NCI-H2171 (cell line): Measurements from ENCODE around the gene CFTR.

Experiments
- DNase-seq: peaks from one replicate; lab custom pipeline; 2025; lab: John Stamatoyannopoulos, UW

Gene CFTR

DNA sequence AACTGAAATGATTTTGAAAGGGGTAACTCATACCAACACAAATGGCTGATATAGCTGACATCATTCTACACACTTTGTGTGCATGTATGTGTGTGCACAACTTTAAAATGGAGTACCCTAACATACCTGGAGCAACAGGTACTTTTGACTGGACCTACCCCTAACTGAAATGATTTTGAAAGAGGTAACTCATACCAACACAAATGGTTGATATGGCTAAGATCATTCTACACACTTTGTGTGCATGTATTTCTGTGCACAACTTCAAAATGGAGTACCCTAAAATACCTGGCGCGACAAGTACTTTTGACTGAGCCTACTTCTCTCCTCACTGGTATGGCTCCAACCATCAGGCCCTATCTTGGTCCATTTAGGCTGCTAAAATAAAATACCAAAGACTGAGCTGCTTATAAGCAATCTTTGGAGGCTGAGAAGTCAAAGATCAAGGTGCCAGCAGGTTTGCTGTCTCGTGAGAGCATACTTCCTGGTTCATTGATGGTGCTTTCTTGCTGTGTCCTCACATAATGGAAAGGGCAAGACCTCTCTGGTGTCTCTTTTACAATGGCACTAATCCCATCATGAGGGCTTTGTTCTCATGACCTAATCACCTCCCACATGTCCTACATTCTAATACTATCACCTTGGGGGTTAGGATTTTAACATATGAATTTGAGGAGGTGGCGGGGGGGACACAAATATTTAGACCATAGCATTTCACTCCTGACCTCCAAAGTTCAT is 173.3 kb downstream of the CFTR start:
- no peak for DNase-seq

DNA sequence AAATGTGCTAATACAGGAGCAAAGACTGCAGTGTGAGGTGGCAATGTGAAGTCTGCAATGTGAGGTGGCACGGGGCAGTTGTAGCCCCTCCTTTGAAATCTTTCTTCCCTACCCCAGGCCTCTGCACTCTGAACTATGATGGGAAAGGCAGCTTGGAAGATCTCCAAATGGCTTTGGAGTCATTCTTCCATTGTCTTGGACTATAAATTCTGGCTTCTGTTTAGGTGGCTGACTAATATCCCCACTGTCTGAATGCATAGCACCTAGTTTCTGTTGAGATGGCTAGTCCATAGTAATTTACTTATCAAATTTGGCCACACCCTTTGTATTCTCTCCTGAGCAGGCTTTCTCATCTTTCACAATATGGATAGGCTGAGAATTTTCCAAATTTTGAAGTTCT is 175.0 kb downstream of the CFTR start:
- DNase-seq = no peak

DNA sequence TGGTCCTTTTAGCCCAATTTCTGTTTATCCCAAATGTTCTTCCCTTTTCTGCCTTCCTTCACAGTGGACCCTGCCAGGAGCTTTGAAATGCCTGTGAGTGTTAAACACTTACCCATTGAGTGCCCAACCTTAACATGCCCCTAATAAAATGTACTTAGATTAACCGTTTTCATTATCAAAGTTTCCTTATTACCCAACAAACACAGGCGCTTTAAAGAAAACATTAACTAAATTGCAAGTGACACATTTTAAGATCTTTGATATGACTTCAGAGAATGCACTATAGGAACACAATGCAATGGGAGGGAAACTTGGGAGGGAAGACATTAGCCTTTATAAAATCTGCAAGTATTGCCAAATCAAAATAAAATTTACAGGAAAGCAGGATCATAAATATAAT is 177.0 kb downstream of the CFTR start:
- no peak for DNase-seq

DNA sequence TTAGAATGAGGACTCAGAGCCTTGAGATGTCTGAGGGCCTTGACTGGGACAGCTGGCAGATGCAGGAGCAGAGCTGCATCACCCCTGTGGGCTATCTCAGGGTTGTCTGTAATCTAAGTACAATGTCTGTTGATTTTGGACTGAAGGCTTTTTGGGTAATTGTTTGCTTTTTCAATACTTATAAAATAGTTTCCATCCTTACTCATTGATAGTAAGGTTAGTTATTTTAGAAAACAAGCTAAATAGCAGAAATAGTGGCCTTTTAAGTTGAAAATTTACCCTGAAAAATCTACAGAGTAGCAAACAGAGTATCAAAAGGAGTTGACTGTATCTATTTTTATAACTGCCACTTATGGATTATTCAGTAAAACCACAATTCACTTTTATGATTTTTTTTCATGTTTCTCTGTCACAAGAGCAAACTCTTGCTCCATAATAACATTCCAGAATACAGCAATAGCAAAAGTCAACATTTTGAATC is 179.7 kb downstream of the CFTR start:
- no peak for DNase-seq

DNA sequence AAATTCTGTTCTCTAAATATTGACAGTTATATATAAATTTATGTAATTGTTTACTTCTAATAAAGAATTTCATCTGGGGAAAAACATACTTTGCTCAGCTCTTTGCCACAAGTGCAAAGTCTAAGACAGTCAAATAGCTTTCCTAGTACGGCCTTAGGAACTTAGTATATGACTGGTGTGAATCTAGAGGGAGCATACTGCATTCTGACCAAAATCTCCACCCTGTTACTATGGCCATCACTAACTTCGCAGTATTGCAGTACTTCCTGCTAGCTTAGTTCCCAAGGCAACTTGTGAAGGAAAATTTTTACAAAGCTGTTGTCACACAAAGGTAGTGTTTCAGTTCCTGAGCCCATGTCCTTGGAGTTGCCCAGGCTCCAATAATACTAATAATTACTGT is 181.5 kb downstream of the CFTR start:
- DNase-seq = no peak

DNA sequence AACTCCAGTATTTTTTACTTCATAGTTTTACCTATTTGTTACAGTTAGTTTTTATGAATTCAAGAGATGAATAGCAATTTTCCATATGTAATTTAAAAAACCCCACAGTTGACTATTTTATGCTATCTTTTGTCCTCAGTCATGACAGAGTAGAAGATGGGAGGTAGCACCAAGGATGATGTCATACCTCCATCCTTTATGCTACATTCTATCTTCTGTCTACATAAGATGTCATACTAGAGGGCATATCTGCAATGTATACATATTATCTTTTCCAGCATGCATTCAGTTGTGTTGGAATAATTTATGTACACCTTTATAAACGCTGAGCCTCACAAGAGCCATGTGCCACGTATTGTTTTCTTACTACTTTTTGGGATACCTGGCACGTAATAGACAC is 184.2 kb downstream of the CFTR start:
- no peak for DNase-seq

DNA sequence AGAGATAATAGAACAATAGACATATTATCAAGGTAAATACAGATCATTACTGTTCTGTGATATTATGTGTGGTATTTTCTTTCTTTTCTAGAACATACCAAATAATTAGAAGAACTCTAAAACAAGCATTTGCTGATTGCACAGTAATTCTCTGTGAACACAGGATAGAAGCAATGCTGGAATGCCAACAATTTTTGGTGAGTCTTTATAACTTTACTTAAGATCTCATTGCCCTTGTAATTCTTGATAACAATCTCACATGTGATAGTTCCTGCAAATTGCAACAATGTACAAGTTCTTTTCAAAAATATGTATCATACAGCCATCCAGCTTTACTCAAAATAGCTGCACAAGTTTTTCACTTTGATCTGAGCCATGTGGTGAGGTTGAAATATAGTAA is 185.5 kb downstream of the CFTR start:
- DNase-seq = no peak

DNA sequence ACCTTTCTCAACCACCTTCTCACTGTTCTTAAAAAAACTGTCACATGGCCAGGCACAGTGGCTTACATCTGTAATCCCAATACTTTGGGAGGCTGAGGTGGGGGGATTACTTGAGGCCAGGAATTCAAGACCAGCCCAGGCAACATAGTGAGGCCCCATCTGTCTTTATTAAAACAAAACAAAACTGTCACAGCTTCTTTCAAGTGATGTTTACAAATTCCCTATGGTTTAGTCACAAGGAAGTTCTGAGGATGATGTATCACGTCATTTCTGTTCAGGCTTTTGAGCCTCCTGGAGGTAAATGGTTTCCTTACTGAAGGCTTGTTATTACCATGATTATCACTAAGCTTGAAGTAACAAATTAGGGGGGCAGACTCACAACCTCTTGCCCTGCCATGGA is 186.2 kb downstream of the CFTR start:
- no peak for DNase-seq

DNA sequence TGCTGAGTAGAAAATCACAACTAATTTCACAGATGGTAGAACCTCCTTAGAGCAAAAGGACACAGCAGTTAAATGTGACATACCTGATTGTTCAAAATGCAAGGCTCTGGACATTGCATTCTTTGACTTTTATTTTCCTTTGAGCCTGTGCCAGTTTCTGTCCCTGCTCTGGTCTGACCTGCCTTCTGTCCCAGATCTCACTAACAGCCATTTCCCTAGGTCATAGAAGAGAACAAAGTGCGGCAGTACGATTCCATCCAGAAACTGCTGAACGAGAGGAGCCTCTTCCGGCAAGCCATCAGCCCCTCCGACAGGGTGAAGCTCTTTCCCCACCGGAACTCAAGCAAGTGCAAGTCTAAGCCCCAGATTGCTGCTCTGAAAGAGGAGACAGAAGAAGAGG is 186.9 kb downstream of the CFTR start:
- no peak for DNase-seq

DNA sequence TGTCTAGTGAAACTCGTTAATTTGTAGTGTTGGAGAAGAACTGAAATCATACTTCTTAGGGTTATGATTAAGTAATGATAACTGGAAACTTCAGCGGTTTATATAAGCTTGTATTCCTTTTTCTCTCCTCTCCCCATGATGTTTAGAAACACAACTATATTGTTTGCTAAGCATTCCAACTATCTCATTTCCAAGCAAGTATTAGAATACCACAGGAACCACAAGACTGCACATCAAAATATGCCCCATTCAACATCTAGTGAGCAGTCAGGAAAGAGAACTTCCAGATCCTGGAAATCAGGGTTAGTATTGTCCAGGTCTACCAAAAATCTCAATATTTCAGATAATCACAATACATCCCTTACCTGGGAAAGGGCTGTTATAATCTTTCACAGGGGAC is 187.6 kb downstream of the CFTR start:
- DNase-seq = no peak

DNA sequence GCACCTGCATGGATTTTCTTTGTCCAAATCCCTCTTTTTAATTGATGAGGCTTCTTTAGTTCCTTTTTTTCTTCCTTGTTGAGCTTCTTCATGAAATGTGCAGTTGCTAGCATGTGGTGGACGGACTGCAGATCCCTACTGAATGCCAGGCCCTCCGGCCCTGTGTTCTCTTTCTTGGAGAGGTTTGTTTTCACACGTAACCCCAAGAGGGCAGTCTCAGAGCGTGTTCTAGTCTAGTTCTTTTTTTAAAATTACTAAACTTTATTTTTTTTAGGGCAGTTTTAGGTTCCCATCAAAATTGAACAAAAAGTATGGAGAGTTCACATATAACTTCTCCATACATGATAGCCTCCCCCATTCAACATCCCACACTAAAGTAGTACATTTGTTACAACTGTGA is 190.0 kb downstream of the CFTR start:
- DNase-seq = no peak

DNA sequence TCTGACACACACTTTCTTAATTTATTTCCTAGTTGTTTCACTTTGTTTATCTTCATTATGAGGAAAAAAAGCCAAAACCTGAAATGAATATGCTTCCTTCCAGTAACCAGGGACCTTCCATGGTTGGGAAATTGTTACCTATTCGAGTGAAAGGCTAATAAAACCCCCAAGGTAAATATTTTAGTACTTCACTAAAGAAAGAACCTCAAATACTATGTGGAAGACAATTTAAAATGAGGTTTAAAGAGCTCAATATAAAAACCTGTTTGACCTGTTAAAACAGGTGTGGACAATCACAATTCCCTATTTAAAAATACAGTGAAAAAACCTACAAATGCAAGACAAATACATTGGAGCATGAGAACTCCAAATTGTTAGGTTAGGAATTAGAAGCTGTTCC is 192.6 kb downstream of the CFTR start:
- no peak for DNase-seq

DNA sequence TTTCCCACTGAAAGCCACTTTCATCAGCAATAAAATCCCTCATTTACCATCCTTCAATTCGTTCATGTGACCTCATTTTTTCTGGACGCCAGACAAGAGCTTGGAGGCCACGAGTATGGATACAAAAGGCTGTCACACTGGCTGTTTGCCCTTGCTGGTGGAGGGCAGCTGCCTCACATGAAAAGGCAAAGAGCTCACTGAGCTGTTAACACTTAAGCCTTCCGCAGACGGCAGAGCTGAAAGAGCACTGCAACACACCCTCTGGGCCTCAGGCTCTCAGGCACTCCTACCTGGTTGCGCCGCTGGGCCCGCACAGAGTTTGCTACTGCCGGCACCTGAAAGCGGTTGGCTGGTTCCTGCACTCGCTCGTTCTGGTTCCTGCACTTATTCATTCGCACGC is 193.5 kb downstream of the CFTR start:
- DNase-seq = no peak

DNA sequence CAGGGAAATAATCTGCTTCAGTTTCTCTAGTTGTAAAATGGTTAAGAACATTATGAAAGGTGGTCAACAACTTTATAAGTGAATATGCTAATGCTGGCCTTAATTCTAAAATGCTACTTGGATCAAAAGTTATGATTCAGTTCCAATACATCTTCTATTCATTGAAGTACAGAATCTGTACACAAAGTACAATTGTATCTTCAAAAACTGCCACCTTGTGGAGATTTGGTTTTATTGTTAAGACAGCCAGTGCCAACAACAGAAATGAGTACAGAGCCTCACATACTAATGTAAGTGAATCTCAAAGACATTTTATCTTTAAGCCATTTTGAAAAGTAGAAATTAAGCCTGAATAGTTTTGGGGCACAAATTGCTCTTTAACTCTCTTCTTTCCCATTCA is 194.0 kb downstream of the CFTR start:
- no peak for DNase-seq

DNA sequence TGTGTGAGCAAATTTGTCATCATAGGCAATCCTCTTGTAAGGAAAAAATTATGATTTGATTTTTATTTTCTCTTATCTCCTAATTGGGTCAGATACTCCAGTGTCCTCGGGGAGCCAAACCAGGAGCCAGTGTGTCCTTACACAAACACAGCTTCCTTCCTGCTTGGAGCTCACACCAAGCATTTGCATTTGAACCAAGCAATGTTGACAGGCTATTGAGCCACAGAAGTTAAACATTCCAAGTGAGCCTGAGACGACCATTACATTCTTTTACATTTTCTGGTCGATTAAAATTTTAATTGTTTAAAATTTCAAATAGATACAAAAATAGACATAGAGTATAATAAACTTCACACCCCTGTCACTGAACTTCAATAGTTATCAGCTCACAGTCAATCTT is 194.8 kb downstream of the CFTR start:
- DNase-seq = no peak

DNA sequence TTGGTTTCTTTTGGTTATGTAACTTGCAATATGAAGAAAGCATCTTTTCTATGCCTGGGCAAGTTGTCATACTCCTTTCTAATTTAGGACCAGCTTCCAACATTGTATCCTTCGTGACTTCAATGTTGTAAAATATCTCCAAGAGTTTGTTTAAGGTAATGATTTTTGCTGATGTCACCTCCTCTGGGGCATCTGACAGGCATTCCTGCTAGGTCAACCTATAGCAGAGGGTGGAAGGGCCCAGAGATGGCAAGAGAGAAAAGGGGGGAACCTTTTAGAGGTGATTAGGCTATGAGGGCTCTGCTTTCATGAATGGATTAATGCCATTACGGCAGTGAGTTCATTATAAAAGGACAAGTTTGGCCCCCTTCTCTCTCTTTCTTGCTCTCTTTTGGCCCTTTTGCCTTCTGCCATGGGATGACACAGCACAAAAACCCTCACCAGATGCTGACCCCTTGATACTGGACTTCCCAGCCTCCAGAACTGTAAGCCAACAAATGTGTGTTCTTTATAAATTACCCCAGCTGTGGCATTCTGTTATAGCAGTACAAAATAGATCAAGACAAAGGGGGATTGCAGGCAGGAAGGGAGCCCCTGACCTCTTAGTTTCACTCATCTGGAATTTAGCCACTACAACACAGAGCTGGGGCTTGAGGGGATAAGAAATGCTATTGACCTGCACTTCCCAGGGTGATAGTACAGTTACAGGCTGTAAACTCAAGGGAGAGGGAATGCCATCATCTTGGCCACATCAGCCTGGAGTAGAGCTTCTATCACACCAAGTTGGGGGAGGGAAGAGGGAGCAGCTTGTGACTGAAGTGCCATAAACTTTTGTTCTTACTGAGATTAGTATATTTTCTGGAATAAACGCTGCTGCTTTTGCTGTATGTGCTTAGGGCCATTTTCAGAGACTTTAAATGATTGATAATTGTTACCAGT is 195.9 kb downstream of the CFTR start:
- no peak for DNase-seq

DNA sequence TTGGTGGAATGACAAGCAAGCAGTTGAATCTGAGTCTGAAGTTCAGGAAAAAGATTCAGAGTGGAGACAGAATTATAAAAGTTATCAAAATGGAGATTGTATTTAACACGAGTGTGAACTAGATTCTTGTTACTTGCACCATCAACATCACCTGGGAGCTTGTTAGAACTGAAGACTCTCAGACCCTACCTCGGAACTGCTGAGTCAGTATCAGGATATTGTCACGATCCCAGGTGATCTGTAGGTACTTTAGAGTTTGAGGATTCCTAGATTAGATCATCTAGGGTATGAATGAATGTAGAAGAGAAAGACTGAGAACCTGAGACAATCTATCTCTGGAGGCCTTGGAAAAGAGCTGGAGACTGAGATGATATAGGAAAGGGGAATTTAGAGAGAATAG is 199.3 kb downstream of the CFTR start:
- DNase-seq = no peak

DNA sequence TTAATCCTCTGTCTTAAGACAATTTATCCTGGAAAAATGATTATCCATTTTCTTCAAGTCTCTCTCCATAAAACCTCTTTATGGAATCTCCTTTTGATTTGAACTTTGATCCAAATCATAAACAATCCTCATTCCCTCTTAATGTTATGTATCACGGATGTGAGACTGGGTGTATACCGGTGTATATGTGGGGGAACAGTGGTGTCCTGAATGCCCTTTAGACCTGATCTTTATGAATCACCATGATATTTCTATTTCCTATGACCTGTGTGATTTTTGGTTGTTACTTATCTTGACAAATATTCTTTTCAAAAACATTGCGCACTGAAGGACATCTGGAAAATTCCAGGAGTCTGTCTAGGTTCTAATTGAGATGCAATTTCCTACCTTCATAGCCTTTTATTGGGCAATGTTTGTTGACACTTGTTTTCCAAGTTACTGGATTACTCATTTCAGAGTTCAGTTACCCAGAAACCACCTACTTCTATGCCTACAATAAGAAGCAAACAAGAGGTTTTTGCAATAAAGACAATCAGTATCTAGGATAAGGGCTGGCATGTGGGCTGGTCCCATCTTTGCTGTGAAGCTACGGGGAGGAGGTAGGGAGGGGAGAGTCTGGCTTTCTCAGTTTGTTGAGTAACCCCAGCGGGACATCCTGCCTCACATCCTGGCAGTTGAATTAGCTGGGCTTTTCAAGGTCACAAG is 203.0 kb downstream of the CFTR start:
- no peak for DNase-seq

DNA sequence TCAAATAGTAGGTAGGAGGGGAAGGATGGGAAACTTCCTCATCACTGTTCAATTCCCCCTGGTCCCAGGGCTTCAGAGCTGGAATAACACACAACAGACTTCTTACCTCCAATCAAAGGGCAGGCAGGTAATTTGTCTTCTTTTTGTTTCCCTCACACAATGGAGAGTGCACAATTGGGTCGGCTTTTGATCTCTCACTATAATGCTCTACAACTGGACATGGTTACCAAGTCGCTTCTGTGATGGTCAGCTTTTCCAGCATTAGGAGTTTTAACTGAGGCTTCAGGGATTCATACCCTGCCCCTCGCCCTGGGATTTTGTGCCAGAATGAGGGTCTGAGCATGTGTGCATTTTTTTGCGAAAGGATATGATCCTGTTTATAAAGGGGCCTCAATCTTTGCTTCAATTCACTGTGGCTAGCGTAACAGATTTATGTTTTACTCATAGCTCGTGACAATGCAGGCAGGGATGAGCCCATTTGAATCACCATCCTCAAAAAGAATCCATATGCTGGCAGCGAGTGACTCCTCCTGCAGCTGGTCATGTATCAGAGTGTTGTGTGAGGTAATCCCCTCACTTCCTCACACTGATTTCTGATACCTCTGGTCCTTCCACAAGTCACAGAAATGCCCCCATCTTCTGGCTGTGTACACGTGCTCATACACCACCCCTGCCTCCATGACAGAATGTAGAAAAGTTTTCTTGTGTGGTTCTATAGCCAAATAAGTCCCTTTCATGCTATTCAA is 203.8 kb downstream of the CFTR start:
- DNase-seq = no peak

DNA sequence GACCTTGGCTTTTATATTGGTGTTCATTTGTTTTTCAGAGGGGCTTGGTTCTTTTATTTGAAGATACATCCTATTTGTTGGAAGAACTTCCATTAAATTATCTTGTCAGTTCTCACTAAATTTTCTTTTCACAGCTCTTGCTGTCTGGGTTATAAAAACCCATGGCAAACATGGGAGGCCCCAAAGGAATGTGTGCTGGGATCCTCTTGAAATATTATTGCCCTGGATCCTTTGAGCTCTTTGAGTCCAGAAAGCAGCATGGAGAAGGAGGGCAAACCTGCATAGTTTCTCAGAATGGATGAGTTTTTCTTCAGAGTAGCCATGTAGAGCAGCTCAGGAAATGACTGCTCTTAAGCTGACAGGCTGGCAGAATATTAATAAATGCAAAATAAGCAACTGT is 206.0 kb downstream of the CFTR start:
- no peak for DNase-seq

DNA sequence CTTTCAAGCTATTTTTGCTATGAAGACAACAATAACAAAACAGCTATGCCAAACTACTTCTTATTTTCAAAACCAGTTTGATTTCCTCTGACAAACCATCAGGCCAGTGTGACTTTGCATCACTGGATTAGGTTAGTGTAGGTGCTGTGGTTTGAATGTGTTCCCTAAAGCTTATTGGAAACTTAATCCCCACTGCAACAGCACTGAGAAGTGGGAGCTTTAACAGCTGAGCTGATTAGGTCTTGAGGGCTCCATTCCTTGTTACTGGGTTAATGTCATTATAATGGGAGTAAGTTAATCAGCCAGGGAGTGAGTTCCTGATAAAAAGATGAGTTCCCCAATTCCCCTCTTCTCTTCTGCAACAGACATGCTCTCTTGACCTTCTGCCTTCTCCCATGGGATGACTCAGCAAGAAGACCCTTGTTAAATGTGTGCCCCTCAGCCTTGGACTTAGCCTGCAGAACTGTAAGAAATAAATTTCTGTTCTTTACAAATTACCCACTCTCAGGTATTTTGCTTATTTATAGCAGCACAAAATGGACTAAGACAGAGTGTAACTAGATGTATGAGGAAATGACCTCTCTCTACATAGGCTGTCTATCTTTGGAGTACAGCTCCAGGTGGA is 206.6 kb downstream of the CFTR start:
- DNase-seq = no peak

DNA sequence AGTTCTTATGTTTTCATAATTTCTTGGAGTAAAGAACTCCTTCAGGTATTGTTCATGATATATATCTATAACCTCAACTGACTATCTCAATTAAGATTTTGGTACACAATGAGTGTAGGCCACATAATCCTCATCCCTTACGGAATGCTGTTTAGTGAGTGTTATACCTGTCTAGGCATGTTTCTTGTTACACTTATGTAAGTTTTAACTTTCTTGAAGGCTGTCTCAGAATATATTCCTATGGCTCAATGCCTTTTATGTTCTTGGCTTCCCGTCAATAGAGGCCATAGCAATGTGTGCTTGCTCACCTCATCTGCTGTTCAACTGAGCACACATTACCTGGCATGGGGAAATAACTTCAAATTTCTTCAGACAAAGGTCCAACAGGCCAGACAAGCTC is 208.3 kb downstream of the CFTR start:
- no peak for DNase-seq
